Activated effector memory CD4-positive, alpha-beta T cell treated with anti-CD3 and anti-CD28 coated beads, Interleukin-2, amount 50 U/mL, for 16 hours (primary cell): ENCODE measurements around the gene HTRA3.

Experiments used
- DNase-seq: peaks from one replicate; pipeline ENCODE4 v3.0.0-alpha.2; 2020

HTRA3 gene

DNA sequence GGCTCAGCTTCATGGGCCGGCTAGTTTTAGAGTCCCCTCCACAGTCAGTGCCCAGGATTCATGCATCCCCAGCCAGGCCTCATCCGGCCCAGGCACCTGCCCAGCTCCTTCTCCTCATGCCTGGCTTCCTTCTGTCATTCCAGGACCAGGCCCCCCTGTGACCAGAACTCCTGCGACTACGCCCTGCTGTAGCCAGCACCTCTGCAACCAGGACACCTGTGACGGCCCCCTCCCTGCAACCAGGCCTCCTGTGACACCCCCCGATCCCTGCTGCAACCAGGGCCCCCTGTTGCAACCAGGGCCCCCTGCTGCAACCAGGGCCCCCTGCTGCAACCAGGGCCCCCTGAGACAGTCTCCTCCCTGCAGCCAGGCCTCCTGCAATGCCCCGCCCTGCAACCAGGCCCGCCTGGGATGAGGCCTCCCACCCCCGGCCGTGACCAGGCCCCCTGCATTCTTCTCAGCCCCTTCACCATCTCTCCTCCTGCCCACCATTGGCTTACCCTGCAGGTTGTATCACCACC, 46.8 kb downstream of the HTRA3 start:
- peak; percentile 25 for DNase-seq

DNA sequence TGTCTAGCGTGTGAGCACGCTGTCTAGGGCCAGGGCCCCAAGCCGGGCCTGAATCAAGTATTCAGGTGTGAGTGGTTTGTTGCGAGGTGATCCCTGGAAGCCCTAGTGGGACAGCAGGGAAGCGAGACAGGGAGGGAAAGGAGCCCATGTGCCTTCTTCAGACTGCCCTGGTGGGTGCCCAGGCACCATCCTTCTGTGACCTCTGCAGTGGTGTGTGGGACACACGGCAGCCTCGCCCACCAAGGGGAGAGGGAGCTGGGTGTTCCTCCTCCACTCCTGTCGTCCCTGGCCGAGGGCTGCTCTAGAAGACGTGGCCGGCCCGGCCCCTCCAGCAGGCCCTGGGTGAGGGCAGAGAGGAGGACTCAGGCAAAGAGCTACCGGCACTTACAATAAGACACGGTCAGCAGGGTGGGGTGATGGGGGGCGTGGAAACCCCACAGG, 47.4 kb downstream of the HTRA3 start:
- peak; percentile 43 for DNase-seq

GRCh38 chr4:8317474-8317873, 47.9 kb downstream of the HTRA3 start:
- peak; percentile 19 for DNase-seq

DNA sequence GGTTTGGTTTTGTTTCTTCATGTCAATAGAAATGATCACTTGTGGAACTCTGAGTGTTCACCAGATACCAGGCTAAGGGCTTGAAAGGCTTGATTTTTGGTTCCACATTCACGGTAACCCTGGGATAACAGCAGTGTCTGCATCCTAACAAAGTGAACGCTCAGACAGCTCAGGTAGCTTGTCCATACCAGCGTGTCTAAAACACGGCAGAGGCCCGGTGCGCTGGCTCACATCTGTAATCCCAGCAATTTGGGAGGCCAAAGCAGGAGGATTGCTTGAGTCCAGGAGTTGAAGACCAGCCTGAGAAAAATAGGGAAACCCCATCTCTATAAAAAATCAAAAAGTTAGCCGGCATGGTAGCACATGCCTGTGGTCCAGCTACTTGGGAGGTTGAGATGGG, 49.0 kb downstream of the HTRA3 start:
- DNase-seq, result peak; percentile 24

DNA sequence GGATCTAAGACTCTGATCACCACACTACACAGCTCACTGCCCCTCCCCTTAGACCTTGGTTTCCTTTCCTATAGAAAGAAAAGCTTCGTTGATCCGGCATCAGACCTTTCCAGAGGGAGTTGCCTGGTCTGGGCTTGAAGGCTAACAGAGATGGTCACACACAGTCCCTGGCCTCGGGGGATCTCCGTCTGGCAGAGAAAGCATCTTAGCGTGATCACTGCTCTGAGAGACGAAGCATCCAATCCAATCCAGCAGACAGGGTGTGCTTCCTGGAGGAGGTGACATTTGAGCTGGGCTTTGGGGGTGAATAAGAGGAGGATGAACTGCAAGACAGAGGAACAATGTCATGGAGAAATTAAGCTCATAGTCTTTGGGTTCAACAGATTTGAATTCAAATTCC, 49.5 kb downstream of the HTRA3 start:
- peak; percentile 24 for DNase-seq

DNA sequence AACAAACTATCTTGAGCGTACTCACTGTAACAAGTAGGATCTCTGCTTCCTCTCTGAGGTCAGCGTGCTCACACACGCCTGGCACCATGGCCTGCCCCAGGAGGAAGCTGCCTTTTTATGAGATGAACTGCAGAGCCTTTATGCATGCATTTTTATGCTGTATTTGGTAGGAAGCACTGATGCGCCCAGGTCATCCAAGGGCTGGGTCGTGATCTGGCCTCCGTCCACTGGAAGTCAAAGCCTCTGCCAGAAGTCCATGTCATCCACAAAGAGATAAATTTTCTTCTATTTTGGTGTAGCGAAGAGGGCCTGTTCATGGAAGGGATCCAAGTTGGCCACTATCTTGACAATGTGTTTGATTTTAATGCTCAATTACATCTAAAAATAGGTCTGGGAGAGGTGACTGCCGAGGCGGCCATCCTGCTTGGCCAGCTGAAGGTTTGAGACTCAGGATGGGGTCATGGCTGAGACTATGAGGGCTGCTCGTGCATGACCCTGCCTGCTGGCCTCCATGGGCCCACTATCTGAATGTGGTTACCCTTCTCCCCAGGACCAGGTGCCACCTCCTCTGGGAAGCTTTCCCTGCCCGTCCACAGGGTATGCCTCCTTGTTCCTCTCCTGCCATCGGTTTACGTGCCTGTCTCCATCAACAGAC, 50.3 kb downstream of the HTRA3 start:
- peak; percentile 16 for DNase-seq

DNA sequence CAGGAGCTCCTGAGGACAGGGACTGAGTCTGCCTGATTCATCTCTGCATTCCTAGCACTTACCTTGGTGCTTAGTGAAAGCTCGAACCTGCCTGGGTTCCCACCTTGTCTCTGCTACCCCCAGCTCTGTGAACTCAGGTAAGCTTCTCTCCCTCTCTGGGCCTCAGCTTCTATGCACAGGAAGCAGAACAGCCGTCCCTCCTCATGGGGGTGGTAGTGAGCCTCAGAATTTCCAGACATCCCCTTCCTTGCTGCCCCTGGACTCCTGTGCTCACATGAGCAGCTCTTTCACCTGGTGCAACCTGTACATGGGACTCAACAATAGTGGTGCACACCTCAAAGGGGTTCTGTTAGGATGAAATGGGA, 50.8 kb downstream of the HTRA3 start:
- DNase-seq, result peak; percentile 36

DNA sequence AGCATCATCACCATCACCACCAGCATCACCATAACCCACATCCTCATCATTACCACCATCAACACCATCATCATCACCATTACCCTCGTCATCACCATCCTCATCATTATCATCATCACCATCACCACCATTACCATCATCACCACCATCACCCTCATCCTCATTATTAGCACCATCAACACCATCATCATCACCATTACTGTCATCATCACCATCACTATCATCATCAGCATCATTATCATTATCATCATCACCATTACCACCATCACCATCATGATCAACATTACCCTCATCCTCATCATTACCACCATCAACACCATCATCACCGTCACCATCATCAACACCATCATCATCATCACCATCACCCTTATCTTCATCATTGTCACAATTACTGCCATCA, 51.7 kb downstream of the HTRA3 start:
- no peak for DNase-seq

GRCh38 chr4:8321771-8322170, 52.2 kb downstream of the HTRA3 start:
- DNase-seq, result peak; percentile 6

- DNase-seq, result peak; percentile 43
Measured at GRCh38 chr4:8322794-8323704, 53.5 kb downstream of the HTRA3 start.

DNA sequence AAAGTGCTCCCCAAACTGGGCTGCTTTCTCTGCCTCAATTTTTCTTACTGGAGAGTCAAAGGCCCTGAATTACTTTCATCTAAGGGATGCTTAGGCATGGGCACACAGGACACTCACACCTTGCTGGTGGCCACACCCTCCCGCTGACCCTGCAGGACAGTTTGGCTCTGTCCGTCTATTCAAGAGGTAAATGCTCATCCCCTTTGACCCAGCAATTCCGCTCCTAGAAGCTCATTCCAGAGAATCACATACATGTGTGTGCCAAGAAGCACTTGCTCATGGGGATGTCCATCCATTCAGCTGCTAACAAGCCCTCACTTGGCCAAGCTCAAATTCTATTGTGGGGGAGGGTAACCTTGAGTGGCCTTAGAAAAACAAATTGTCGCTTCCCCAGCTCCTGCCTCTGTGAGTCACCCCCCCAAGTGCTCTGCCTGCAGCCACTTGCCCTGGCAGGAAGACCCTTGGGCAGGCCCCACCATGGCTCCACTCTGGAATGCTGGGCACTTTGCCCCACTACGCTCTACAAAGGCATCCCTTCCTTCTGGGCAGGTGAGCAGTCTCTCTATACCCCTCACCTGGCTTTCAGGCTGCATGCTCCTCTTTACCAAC, 54.5 kb downstream of the HTRA3 start:
- peak; percentile 59 for DNase-seq

DNA sequence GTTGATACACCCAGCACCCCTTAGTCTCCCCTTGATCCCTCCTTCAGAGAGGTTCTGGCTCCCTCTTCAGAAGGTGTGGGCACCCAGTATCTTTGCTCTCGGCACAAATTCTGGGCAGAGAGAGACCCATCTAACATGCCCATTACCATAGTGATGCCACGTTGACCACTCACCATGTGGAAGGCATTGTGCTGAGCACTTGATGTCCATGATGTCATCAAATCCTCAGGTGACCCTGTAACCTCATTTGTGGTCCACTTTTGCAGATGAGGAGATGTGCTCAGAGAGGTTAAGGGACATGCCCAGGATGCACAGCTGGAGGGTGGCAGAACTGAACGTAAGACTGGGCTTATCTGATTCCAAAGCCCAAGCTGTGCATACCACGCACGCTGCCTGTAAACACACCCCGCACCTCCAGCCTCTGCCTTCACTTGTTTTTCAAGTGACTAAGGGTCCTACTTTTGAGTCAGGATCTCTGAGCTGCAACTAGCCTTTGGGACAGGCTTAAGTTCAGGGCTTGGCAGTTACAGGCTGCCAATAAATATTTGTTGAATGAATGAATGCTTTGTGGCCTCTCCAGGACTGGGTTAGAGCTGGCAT, 55.2 kb downstream of the HTRA3 start:
- peak; percentile 37 for DNase-seq

DNA sequence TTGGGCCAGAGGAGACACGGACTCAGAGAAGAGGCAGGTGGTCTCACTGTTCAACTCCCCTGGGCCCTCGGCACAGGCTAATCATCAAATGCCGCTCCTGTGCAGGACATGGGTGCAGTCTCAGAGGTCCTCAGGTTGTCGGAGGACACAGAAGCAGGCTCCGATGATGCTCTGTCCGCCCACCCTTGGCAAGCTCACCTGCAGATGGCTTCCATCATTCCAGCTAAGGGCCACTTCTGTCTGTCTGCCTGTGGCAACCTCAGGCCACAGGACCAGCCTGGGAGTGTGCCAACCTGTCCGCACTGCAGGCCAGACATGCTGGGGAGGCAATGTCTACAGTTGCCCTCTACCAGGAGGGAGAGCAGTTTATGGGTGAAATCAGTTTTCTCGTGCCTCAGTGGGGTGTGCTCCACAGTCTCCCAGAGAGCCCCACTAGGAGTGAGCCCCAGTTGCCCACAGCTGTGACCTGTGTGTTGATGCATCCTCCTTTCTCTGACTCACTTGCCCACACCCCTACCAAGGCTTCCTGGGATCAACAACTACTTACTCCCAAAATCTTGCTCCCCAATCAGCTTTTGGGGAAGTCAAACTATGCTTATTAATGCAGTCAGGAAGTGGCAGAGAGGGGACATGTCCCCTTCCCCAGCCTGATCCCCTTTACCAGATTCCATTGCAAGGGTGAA, 55.9 kb downstream of the HTRA3 start:
- DNase-seq, result peak; percentile 36

- DNase-seq, result peak; percentile 6
Measured at GRCh38 chr4:8326206-8326605, 56.7 kb downstream of the HTRA3 start.

DNA sequence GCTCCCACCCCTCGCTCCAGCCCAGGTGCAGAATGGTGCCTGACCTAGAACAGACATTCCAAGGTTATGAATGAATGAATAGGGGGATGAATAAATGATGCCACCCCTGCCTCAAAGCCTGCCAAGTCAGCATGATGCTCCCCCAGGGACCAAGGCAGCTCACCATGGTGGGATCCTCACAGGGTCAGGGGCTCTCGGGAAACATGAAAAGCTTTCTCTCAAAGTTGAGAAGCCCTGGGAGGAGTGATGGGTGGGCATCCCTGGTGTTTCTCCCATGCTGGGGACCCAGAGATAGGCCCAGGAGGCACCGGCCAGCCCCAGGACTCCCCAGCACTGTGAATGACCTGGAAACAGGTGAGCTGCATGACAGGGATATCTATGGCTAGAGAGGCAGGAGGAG, 58.9 kb downstream of the HTRA3 start:
- DNase-seq, result no peak

DNA sequence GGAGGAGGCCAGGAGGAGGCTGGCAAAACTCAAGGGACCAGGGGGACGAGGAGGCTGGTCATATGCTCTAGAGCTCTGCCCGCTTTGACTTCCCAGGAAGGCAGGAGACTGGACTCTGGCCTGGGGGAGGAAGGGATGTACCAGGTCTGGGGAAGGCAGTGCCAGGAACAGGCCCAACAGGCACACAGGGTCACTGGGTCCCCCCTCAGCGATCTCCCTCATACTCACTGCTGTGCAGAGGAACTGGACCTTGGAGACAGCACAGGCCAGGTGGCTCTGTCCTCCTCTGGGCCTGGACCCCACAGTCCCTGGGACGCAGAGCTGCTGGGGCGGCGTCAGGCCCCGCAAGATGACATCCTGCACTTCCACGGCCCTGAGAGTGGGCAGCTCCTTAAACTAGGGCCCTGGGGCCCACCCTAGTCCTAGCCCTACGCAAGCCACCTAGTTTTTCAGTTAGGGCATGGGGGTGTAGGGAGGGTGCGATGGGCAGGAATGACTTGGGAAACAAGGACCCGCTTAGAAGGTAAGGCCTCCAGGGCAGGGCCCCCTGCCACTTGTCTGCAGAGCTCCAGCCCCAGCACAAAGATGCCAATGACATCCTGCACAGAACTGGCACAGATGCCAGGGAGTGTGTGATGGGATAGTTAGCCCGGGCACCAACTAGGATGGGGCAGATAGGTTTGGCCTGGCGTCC, 59.5 kb downstream of the HTRA3 start:
- DNase-seq, result peak; percentile 24

- DNase-seq, result no peak
Measured at GRCh38 chr4:8329560-8329858, 60.0 kb downstream of the HTRA3 start.

DNA sequence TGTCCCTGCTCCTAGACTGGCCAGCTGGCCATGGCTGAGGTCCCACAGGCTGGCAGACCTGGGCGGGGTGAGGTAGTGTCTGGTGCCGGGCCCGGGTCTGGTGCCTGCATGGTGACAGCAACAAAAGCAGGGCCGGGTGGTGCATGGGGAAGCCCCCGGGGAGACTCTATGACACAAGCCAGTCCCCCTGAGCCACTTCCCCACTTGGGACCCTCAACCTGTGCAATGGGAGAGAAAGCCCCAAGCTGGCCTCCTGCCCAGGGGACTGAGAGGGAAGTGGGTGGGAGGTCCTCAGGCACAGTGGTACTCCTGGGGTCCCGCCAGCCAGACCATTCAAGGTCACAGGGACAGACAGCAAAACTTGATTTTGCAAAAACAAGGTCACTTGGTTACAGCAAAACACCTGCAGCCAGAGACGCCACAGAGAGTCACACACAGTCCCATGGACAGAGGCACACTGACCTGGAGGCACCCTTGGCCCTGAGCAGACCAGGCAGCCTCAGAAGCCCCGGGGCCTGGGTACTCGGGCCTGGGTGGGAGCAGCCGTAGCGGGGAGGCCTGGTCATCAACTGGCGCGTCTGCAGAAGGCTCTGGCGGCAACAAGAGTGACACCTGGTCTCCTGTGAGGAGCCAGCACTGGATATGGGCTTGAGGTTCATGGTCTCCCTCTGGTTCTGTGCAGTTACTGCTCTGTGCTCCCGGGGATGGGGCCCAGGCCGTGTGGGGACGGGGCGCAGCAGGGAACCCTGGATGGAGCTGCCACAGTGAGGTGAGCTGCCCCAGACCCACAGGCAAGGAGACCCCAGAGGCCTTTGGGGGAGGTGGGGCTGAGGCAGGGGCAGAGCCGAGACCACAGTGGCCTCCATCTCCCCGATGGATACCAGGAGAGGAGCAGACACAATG, 60.6 kb downstream of the HTRA3 start:
- DNase-seq, result peak; percentile 55

- peak; percentile 53 for DNase-seq
Measured at GRCh38 chr4:8330821-8331574, 61.4 kb downstream of the HTRA3 start.

- peak; percentile 10 for DNase-seq
Measured at GRCh38 chr4:8331575-8331955, 62.0 kb downstream of the HTRA3 start.
